Mucosa of descending colon (tissue), 3 donors: Measurements from ENCODE around the gene HMGCR. TPM values are rescaled to one million over a fixed set of nuclear protein-coding genes. Genes with fewer than 3 reads are reported as not detected.

Source experiments
- ATAC-seq: fragments of 200-7000 bp; cut with Tn5 transposase; one replicate; pipeline ENCODE4 v1.9.1; 2020; ENCODE audit warnings: mild to moderate bottlenecking, moderate library complexity
- DNase-seq, 3 donors: peaks; one replicate each; pipeline ENCODE4 v3.0.0-alpha.2; 2020
- H3K36me3 ChIP-seq: fragments of 200-600 bp; one replicate; pipeline ENCODE4 v1.8.0; 2021; ENCODE audit warnings: low read depth, mild to moderate bottlenecking
- H3K4me1 ChIP-seq: fragments of 200-600 bp; one replicate; pipeline ENCODE4 v1.8.0; 2021; ENCODE audit warnings: low read depth, mild to moderate bottlenecking
- H3K4me3 ChIP-seq: fragments of 200-600 bp; one replicate; pipeline ENCODE4 v1.8.0; 2021; ENCODE audit warnings: mild to moderate bottlenecking
- H3K9me3 ChIP-seq: fragments of 200-600 bp; one replicate; pipeline ENCODE4 v1.8.0; 2021; ENCODE audit warnings: mild to moderate bottlenecking
- CTCF ChIP-seq: fragments of 200-600 bp; IDR thresholded peaks from one replicate; pipeline ENCODE4 v1.8.0; 2022; ENCODE audit warnings: antibody characterized with exemption, mild to moderate bottlenecking
- intact Hi-C, 2 donors: fragments of 100-400 bp; cut with DNase I in 1 of 2; cut with micrococcal nuclease in 1 of 2; formaldehyde crosslinking; loops; one replicate each; pipeline versions ENCODE4 v1.11.0 to v1.11.1; 2022; cut with DNase I, micrococcal nuclease
- total RNA-seq, 3 donors: library from RNA; stranded (reverse); fragmentation: NEBNext Ultra II Directional in 2 of 3; extraction: Animal tissue kit (Norgen Biotek cat#: 25700) in 2 of 3; gene quantifications; one replicate each; pipeline versions ENCODE4 v1.2.1 to v1.2.4, GENCODE V29; 2021 to 2023
- donor health status: DM: no; HTN: no; CAD: no; lungs with moderate emphysema.
- donor health status: DM: no; HTN: no; CAD: no.
- donor health status: DM: no; HTN: yes; CAD: no.

HMGCR gene
- total RNA-seq, 3 donors from 2014 or later = 91.4 to 184 (median 149) TPM

- TF ChIP-seq CTCF = no peak
- intact Hi-C loops = no loop called here
- Histone ChIP-seq H3K36me3 (no peaks in the 10 kb centered on the region), H3K4me1 (peaks cover 14% of the 10 kb centered on the region), H3K9me3 (no peaks in the 10 kb centered on the region), H3K4me3 (no peak overlapping the region)
- ATAC-seq (no peak), DNase-seq (no peak)
Measured at GRCh38 chr5:75342836-75343235, 5.8 kb downstream of the HMGCR start.

- ATAC-seq (no peak), DNase-seq (no peak)
- Histone ChIP-seq H3K4me3 (no peak overlapping the region), H3K36me3 (peaks cover 13% of the 10 kb centered on the region), H3K9me3 (no peaks in the 10 kb centered on the region), H3K4me1 (no peaks in the 10 kb centered on the region)
- intact Hi-C loops = no loop called here
- no peak for TF ChIP-seq CTCF
Measured at GRCh38 chr5:75348241-75348640, 11.2 kb downstream of the HMGCR start.

- Histone ChIP-seq H3K4me3 (no peak overlapping the region), H3K36me3 (peaks cover 13% of the 10 kb centered on the region), H3K4me1 (no peaks in the 10 kb centered on the region), H3K9me3 (no peaks in the 10 kb centered on the region)
- intact Hi-C loops = no loop called here
- ATAC-seq (no peak), DNase-seq (no peak)
- no peak for TF ChIP-seq CTCF
Measured at GRCh38 chr5:75349663-75350062, 12.6 kb downstream of the HMGCR start.

GRCh38 chr5:75351139-75351926, 14.3 kb downstream of the HMGCR start:
- TF ChIP-seq CTCF = no peak

GRCh38 chr5:75355236-75355635, 18.2 kb downstream of the HMGCR start:
- H3K4me1 ChIP-seq = no peaks in the 10 kb centered on the region
- H3K4me3 ChIP-seq = no peak overlapping the region
- no peak for ATAC-seq
- H3K9me3 ChIP-seq = no peaks in the 10 kb centered on the region
- DNase-seq = no peak
- TF ChIP-seq CTCF = no peak
- intact Hi-C loops = no loop called here
- peaks cover 27% of the 10 kb centered on the region for H3K36me3 ChIP-seq

More at GRCh38 chr5:75351139-75351926, 14.3 kb downstream of the HMGCR start:
- ATAC-seq = no peak
- Histone ChIP-seq H3K36me3 (peaks cover 18% of the 10 kb centered on the region), H3K9me3 (no peaks in the 10 kb centered on the region), H3K4me3 (no peak overlapping the region), H3K4me1 (no peaks in the 10 kb centered on the region)
- intact Hi-C loops = no loop called here
- DNase-seq = no peak
